Fibroblast of upper back skin (primary cell): ENCODE measurements around the gene ZYG11B.
"Not testable (repeated sequence)": the region's sequence is repeated elsewhere in the genome, so short reads cannot be mapped to it uniquely, and the experiment has no call there.

Experiments
- DNase-seq: peaks from one replicate; pipeline ENCODE4 v3.0.0-alpha.2; 2013

Gene ZYG11B

GRCh38 chr1:52856026-52856425 is 129.8 kb downstream of the ZYG11B start:
- DNase-seq: no peak

- no peak for DNase-seq
These were observed 131.2 kb downstream of the ZYG11B start for GRCh38 chr1:52857443-52857842.

GRCh38 chr1:52862666-52863458 is 136.6 kb downstream of the ZYG11B start:
- DNase-seq: no peak

- no peak for DNase-seq
These were observed 141.0 kb downstream of the ZYG11B start for GRCh38 chr1:52867087-52867863.

GRCh38 chr1:52869727-52870126 is 143.5 kb downstream of the ZYG11B start:
- not testable (repeated sequence) for DNase-seq

GRCh38 chr1:52876843-52877242 is 150.6 kb downstream of the ZYG11B start:
- DNase-seq: no peak
